Smooth muscle cell (in vitro differentiated cells): ENCODE measurements around the gene NELL2. TPM values are rescaled to one million over a fixed set of nuclear protein-coding genes. Genes with fewer than 3 reads are reported as not detected.

Experiments used
- DNase-seq: peaks from one replicate; lab custom pipeline; 2025; ENCODE audit not compliant: unreplicated experiment; lab: John Stamatoyannopoulos, UW
- H2AFZ ChIP-seq: fragments of 200-600 bp; sonication (generic); 2 replicates; pipeline ENCODE4 v1.6.0; 2016; ENCODE audit warnings: antibody characterized with exemption, low read depth, mild to moderate bottlenecking
- H3F3A ChIP-seq: fragments of 200-600 bp; sonication (generic); 2 replicates; pipeline ENCODE4 v1.6.0; 2017; ENCODE audit warnings: antibody characterized with exemption, low read depth
- H3K27ac ChIP-seq: fragments of 200-600 bp; sonication (generic); 2 replicates; pipeline ENCODE4 v1.5.1; 2016; ENCODE audit warnings: low read depth, mild to moderate bottlenecking
- H3K27me3 ChIP-seq: fragments of 200-600 bp; sonication (generic); 2 replicates; pipeline ENCODE4 v1.6.1; 2016; ENCODE audit warnings: low read depth, mild to moderate bottlenecking
- H3K36me3 ChIP-seq: fragments of 200-600 bp; sonication (generic); 2 replicates; pipeline ENCODE4 v1.5.1; 2016; ENCODE audit warnings: low read depth
- H3K4me1 ChIP-seq: fragments of 200-600 bp; sonication (generic); 2 replicates; pipeline ENCODE4 v1.5.1; 2016; ENCODE audit warnings: low read depth
- H3K4me2 ChIP-seq: fragments of 200-600 bp; sonication (generic); 2 replicates; pipeline ENCODE4 v1.6.0; 2016; ENCODE audit warnings: mild to moderate bottlenecking
- H3K4me3 ChIP-seq: fragments of 200-600 bp; sonication (generic); 2 replicates; pipeline ENCODE4 v1.5.1; 2016; ENCODE audit warnings: mild to moderate bottlenecking
- H3K79me2 ChIP-seq: fragments of 200-600 bp; sonication (generic); 2 replicates; pipeline ENCODE4 v1.6.0; 2016; ENCODE audit warnings: low read depth, mild to moderate bottlenecking
- H3K9ac ChIP-seq: fragments of 200-600 bp; sonication (generic); 2 replicates; pipeline ENCODE4 v1.6.0; 2016; ENCODE audit warnings: low read depth
- H3K9me3 ChIP-seq: fragments of 200-600 bp; sonication (generic); replicated peaks from 2 replicates; pipeline ENCODE4 v1.5.1; 2016; ENCODE audit warnings: low read depth
- H4K20me1 ChIP-seq: fragments of 200-600 bp; sonication (generic); 2 replicates; pipeline ENCODE4 v1.6.0; 2016; ENCODE audit warnings: low read depth
- CTCF ChIP-seq: fragments of 200-600 bp; sonication (generic); IDR thresholded peaks from 2 replicates; pipeline ENCODE4 v1.5.1; 2017; ENCODE audit warnings: borderline replicate concordance, mild to moderate bottlenecking, antibody characterized with exemption; ENCODE audit not compliant: insufficient read depth, poor library complexity, severe bottlenecking
- WGBS: methylation state at CpG from one replicate; pipeline ENCODE4 v1.1.7; 2016; ENCODE audit warnings: low lambda C conversion rate; 5-methylcytosine and 5-hydroxymethylcytosine counted together
- polyA plus RNA-seq: library from polyadenylated mRNA; unstranded; fragments of >200 nt; fragmentation: Nextera tagmentation; extraction: Ambion mirVana; gene quantifications from 2 replicates; pipeline ENCODE4 v1.2.1, GENCODE V29; 2016
- total RNA-seq: library from RNA; depleted of rRNA; stranded (reverse); fragments of >200 nt; gene quantifications from 2 replicates; pipeline ENCODE4 v1.2.3, GENCODE V29; 2014

NELL2 gene
- total and polyA plus RNA-seq, 2 experiments from 2014 or later = 16.8 TPM; not detected in 1

GRCh38 chr12:44780221-44780790 lies 95.8 kb downstream of the NELL2 start:
- 92% methylated on average over 2 of the region's 2 CpGs for WGBS
- H3F3A ChIP-seq = no peaks in the 10 kb centered on the region
- no peak overlapping the region for H3K27ac ChIP-seq
- no peak overlapping the region for H2AFZ ChIP-seq
- H3K4me3 ChIP-seq = no peak overlapping the region
- H3K9ac ChIP-seq = no peak overlapping the region
- H3K27me3 ChIP-seq = no peaks in the 10 kb centered on the region
- H3K4me2 ChIP-seq = no peak overlapping the region
- no peaks in the 10 kb centered on the region for H3K79me2 ChIP-seq
- no peak for DNase-seq
- H3K4me1 ChIP-seq = peaks cover 15% of the 10 kb centered on the region
- no peaks in the 10 kb centered on the region for H3K9me3 ChIP-seq
- H4K20me1 ChIP-seq = no peaks in the 10 kb centered on the region
- TF ChIP-seq CTCF = no peak
- no peaks in the 10 kb centered on the region for H3K36me3 ChIP-seq

- peaks cover 17% of the 10 kb centered on the region for H3K4me1 ChIP-seq
- WGBS = 80% methylated on average over 6 of the region's 6 CpGs
- no peaks in the 10 kb centered on the region for H3K27me3 ChIP-seq
- no peaks in the 10 kb centered on the region for H3K79me2 ChIP-seq
- DNase-seq = no peak
- H3K4me3 ChIP-seq = no peak overlapping the region
- no peak overlapping the region for H3K9ac ChIP-seq
- no peaks in the 10 kb centered on the region for H3K36me3 ChIP-seq
- H3K9me3 ChIP-seq = no peaks in the 10 kb centered on the region
- H3K4me2 ChIP-seq = no peak overlapping the region
- no peaks in the 10 kb centered on the region for H3F3A ChIP-seq
- H4K20me1 ChIP-seq = no peaks in the 10 kb centered on the region
- H3K27ac ChIP-seq = no peak overlapping the region
- no peak overlapping the region for H2AFZ ChIP-seq
- no peak for TF ChIP-seq CTCF
These were observed 96.3 kb downstream of the NELL2 start for GRCh38 chr12:44779766-44780165.

GRCh38 chr12:44778863-44779262 lies 97.3 kb downstream of the NELL2 start:
- H3K9me3 ChIP-seq = no peaks in the 10 kb centered on the region
- 96% methylated on average over 1 of the region's 1 CpG for WGBS
- H3K4me3 ChIP-seq = no peak overlapping the region
- no peaks in the 10 kb centered on the region for H3F3A ChIP-seq
- H3K4me1 ChIP-seq = peaks cover 17% of the 10 kb centered on the region
- H3K27ac ChIP-seq = no peak overlapping the region
- H3K79me2 ChIP-seq = no peaks in the 10 kb centered on the region
- H3K9ac ChIP-seq = no peak overlapping the region
- no peaks in the 10 kb centered on the region for H3K27me3 ChIP-seq
- H4K20me1 ChIP-seq = no peaks in the 10 kb centered on the region
- H3K36me3 ChIP-seq = no peaks in the 10 kb centered on the region
- H3K4me2 ChIP-seq = no peak overlapping the region
- no peak for TF ChIP-seq CTCF
- H2AFZ ChIP-seq = no peak overlapping the region
- DNase-seq = no peak

- H3F3A ChIP-seq = no peaks in the 10 kb centered on the region
- no peaks in the 10 kb centered on the region for H4K20me1 ChIP-seq
- no peaks in the 10 kb centered on the region for H3K9me3 ChIP-seq
- no peak overlapping the region for H2AFZ ChIP-seq
- DNase-seq = no peak
- no peak overlapping the region for H3K4me3 ChIP-seq
- H3K27ac ChIP-seq = no peak overlapping the region
- no peak for TF ChIP-seq CTCF
- peaks cover 17% of the 10 kb centered on the region for H3K4me1 ChIP-seq
- H3K79me2 ChIP-seq = no peaks in the 10 kb centered on the region
- no peak overlapping the region for H3K4me2 ChIP-seq
- no peaks in the 10 kb centered on the region for H3K27me3 ChIP-seq
- WGBS = 95% methylated on average over 1 of the region's 1 CpG
- H3K9ac ChIP-seq = no peak overlapping the region
- H3K36me3 ChIP-seq = no peaks in the 10 kb centered on the region
These were observed 99.1 kb downstream of the NELL2 start for GRCh38 chr12:44777044-44777443.
